Sigmoid colon (tissue), 4 donors: ENCODE data around the gene GALNT18.

ENCODE experiments used
- CTCF ChIP-seq, 4 experiments: fragments of 450-650 bp in 3 of 4; fragments of 200-600 bp in 1 of 4; IDR thresholded peaks; one replicate each; pipeline ENCODE4 v1.5.1; 2016 to 2019; ENCODE audit warnings: antibody characterized with exemption in 4 of 4, mild to moderate bottlenecking in 3 of 4, moderate library complexity in 2 of 4
- EP300 ChIP-seq, 4 donors: sonication (generic); formaldehyde crosslinking; IDR thresholded peaks; one replicate each; pipeline ENCODE4 v1.6.1; 2017; ENCODE audit warnings: antibody characterized with exemption in 4 of 4
- POLR2A ChIP-seq, 2 donors: fragments of 450-650 bp; IDR thresholded peaks; one replicate each; pipeline ENCODE4 v1.6.1; 2016; ENCODE audit warnings: antibody characterized with exemption in 2 of 2, mild to moderate bottlenecking in 2 of 2, moderate library complexity in 2 of 2

GRCh38 chr11:11306855-11307254 lies 314.9 kb downstream of the GALNT18 start:
- TF ChIP-seq CTCF (IDR thresholded peaks at IDR 0.05), result no peak
- no peak for TF ChIP-seq POLR2A (IDR thresholded peaks at IDR 0.05)
- no peak for TF ChIP-seq EP300 (IDR thresholded peaks at IDR 0.05)
